Transverse colon (tissue), 4 donors: Measurements from ENCODE around the gene SKIDA1. TPM values are rescaled to one million over a fixed set of nuclear protein-coding genes. Genes with fewer than 3 reads are reported as not detected.

Experiments used
- DNase-seq: peaks from one replicate; pipeline ENCODE4 v3.0.0-alpha.2; 2019
- H3K27ac ChIP-seq, 4 donors: fragments of 200-600 bp; sonication (generic); 2 replicates each; pipeline ENCODE4 v1.5.1; 2016 to 2018; ENCODE audit warnings: inconsistent platforms in 4 of 4
- H3K27me3 ChIP-seq: fragments of 200-600 bp; sonication (generic); 2 replicates; pipeline ENCODE4 v1.5.1; 2017; ENCODE audit warnings: inconsistent platforms
- H3K36me3 ChIP-seq, 4 donors: fragments of 200-600 bp; sonication (generic); 2 replicates each; pipeline ENCODE4 v1.5.1; 2017 to 2019; ENCODE audit warnings: inconsistent platforms in 4 of 4
- H3K4me1 ChIP-seq, 4 donors: fragments of 200-600 bp; sonication (generic); 2 replicates each; pipeline ENCODE4 v1.5.1; 2017 to 2020; ENCODE audit warnings: inconsistent platforms in 4 of 4
- H3K4me3 ChIP-seq, 4 donors: fragments of 200-600 bp; sonication (generic); 1 replicate in 1 of 4; 2 replicates in 3 of 4; pipeline versions ENCODE4 v1.5.1 to v1.6.1; 2017 to 2019; ENCODE audit warnings: inconsistent platforms in 4 of 4
- H3K9me3 ChIP-seq, 2 donors: fragments of 200-600 bp; sonication (generic); 2 replicates each; pipeline ENCODE4 v1.5.1; 2017 to 2019; ENCODE audit warnings: inconsistent platforms in 2 of 2
- CTCF ChIP-seq, 5 experiments: fragments of 200-600 bp in 3 of 5; fragments of 450-650 bp in 2 of 5; sonication (generic) in 3 of 5; IDR thresholded peaks; 1 replicate in 2 of 5; 2 replicates in 3 of 5; pipeline ENCODE4 v1.5.1; 2016 to 2017; ENCODE audit warnings: antibody characterized with exemption in 5 of 5, inconsistent platforms in 3 of 5, mild to moderate bottlenecking in 2 of 5, moderate library complexity in 1 of 5
- EP300 ChIP-seq: sonication (generic); formaldehyde crosslinking; IDR thresholded peaks from one replicate; pipeline ENCODE4 v1.6.1; 2017; ENCODE audit warnings: antibody characterized with exemption, low read depth
- POLR2A ChIP-seq: fragments of 450-650 bp; IDR thresholded peaks from one replicate; pipeline ENCODE4 v1.6.1; 2016; ENCODE audit warnings: antibody characterized with exemption, mild to moderate bottlenecking, moderate library complexity
- POLR2AphosphoS5 ChIP-seq, 3 donors: sonication (generic); formaldehyde crosslinking; IDR thresholded peaks; one replicate each; pipeline ENCODE4 v1.6.1; 2016; ENCODE audit warnings: antibody characterized with exemption in 3 of 3
- WGBS, 2 donors: methylation state at CpG; one replicate each; pipeline ENCODE4 v1.1.5; 2018; ENCODE audit warnings: low coverage in 1 of 2; 5-methylcytosine and 5-hydroxymethylcytosine counted together
- in situ Hi-C, 4 donors: fragments of 200-750 bp; cut with MboI; loops; one replicate each; pipeline versions ENCODE4 v1.15.0 to v1.15.1; 2017; ENCODE audit warnings: low sequenced_read_pairs in 3 of 4, low pct_ligation_motif_present in 1 of 4, low pct_unique_long_range_greater_than_20kb in 1 of 4
- intact Hi-C: fragments of 100-400 bp; cut with DNase I; formaldehyde crosslinking; loops from one replicate; pipeline ENCODE4 v1.15.1; 2023; ENCODE audit warnings: low total_unique reads
- total RNA-seq, 4 donors: library from RNA; depleted of rRNA; stranded (reverse); fragments of >200 nt; gene quantifications; one replicate each; pipeline ENCODE4 v1.1.0, GENCODE V29; 2016

Gene SKIDA1
- total RNA-seq, 4 donors from 2014 or later, result 0.27 to 0.60 TPM; not detected in 2

GRCh38 chr10:21508706-21509331, 16.7 kb downstream of the SKIDA1 start:
- Histone ChIP-seq H3K36me3 (no peaks in the 10 kb centered on the region), H3K4me1 (peaks cover 0 to 17% (median 0%) of the 10 kb centered on the region in 4 donors), H3K27ac (no peak overlapping the region), H3K27me3 (peaks cover 78% of the 10 kb centered on the region), H3K9me3 (no peaks in the 10 kb centered on the region), H3K4me3 (no peak overlapping the region)
- 91% methylated on average over 41 of the region's 43 CpGs; no CpG with 5 or more reads in 1 of the 2 donors for WGBS, 2 donors
- no peak for TF ChIP-seq POLR2A
- TF ChIP-seq POLR2AphosphoS5 (IDR thresholded peaks at IDR 0.05), result no peak
- no peak for TF ChIP-seq EP300
- no peak for TF ChIP-seq CTCF (IDR thresholded peaks at IDR 0.05)
- intact Hi-C loops, result no loop called here
- in situ Hi-C loops, result loop anchor here in 1 of 4 donors (10.0 to 25.0 kb wide), 2 partner anchors 216 to 803 kb away; partner anchors contain the start of genes BMI1 and COMMD3
- DNase-seq, result no peak

- H3K27ac ChIP-seq, result no peak overlapping the region
- intact Hi-C loops, result no loop called here
- in situ Hi-C loops, result loop anchor here in 1 of 4 donors (10.0 to 25.0 kb wide), 2 partner anchors 218 to 805 kb away; partner anchors contain the start of genes BMI1 and COMMD3
Measured at GRCh38 chr10:21507150-21507549, 18.3 kb downstream of the SKIDA1 start.

DNA sequence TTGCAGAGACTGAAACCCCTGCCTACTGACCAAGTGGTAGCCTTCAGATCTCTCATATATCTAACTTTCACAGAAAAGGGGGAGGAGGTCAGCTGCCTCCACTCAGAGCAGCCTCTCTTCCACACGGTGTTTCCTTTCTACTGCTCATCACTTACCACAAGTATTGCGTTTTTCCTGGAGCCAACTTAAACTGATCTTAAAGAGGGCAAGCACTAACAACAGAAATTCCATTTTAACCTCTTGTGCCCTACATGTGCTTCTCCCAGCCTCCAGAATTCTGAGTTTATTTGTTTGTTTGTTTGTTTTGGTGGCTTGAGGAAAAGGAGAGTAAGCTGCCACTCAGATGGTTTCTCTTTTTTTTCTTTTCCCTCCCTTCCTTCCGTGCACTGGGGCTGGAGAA, 19.1 kb downstream of the SKIDA1 start:
- TF ChIP-seq POLR2AphosphoS5 (IDR thresholded peaks at IDR 0.05), result no peak
- no peak for TF ChIP-seq CTCF (IDR thresholded peaks at IDR 0.05)
- TF ChIP-seq EP300, result no peak
- no peak for TF ChIP-seq POLR2A
- H3K27me3 ChIP-seq, result peaks cover 67% of the 10 kb centered on the region
- DNase-seq, result no peak
- in situ Hi-C loops (loop anchor here in 1 of 4 donors (10.0 to 25.0 kb wide), 2 partner anchors 218 to 806 kb away; partner anchors contain the start of genes BMI1 and COMMD3), intact Hi-C loops (no loop called here)
- no peaks in the 10 kb centered on the region for H3K9me3 ChIP-seq
- H3K36me3 ChIP-seq, result no peaks in the 10 kb centered on the region
- no peak overlapping the region for H3K27ac ChIP-seq
- peaks cover 0 to 3% (median 0%) of the 10 kb centered on the region in 4 donors for H3K4me1 ChIP-seq
- WGBS, 2 donors, result 65 to 88% methylated on average over 1 to 3 of the region's 3 CpGs
- no peak overlapping the region for H3K4me3 ChIP-seq

More at GRCh38 chr10:21507150-21507549, 18.3 kb downstream of the SKIDA1 start:
- TF ChIP-seq EP300 (no peak), POLR2AphosphoS5 (IDR thresholded peaks at IDR 0.05) (no peak), CTCF (IDR thresholded peaks at IDR 0.05) (no peak), POLR2A (no peak)
- Histone ChIP-seq H3K4me1 (peaks cover 0 to 11% (median 0%) of the 10 kb centered on the region in 4 donors), H3K27me3 (peaks cover 69% of the 10 kb centered on the region), H3K36me3 (no peaks in the 10 kb centered on the region), H3K9me3 (no peaks in the 10 kb centered on the region), H3K4me3 (no peak overlapping the region)
- no peak for DNase-seq
- WGBS, 2 donors, result 88 to 90% methylated on average over 11 to 21 of the region's 21 CpGs

- Histone ChIP-seq H3K27ac (no peak overlapping the region), H3K4me1 (no peaks in the 10 kb centered on the region), H3K4me3 (no peak overlapping the region), H3K27me3 (peaks cover 67% of the 10 kb centered on the region), H3K9me3 (no peaks in the 10 kb centered on the region), H3K36me3 (no peaks in the 10 kb centered on the region)
- WGBS, 2 donors, result 75 to 80% methylated on average over 2 to 4 of the region's 4 CpGs
- no peak for DNase-seq
- intact Hi-C loops, result no loop called here
- TF ChIP-seq EP300 (no peak), POLR2AphosphoS5 (IDR thresholded peaks at IDR 0.05) (no peak), POLR2A (no peak), CTCF (IDR thresholded peaks at IDR 0.05) (no peak)
- in situ Hi-C loops, result loop anchor here in 1 of 4 donors (10.0 to 25.0 kb wide), 2 partner anchors 219 to 807 kb away; partner anchors contain the start of genes BMI1 and COMMD3
Measured at GRCh38 chr10:21505711-21506278, 19.7 kb downstream of the SKIDA1 start.
